Keratinocyte (primary cell): ENCODE data around the gene LRBA. TPM values are rescaled to one million over a fixed set of nuclear protein-coding genes. Genes with fewer than 3 reads are reported as not detected.

Experiments
- DNase-seq: peaks from one replicate; pipeline ENCODE4 v3.0.0-alpha.2; 2011; ENCODE audit warnings: low read depth, missing footprints, low spot score
- FAIRE-seq: peaks from 2 replicates; lab custom pipeline; 2011; peaks lifted over from hg19 to GRCh38; lab: Jason Lieb, UNC
- H2AFZ ChIP-seq: 2 replicates; pipeline ENCODE4 v1.6.0; 2012; ENCODE audit warnings: low read length, control low read depth, inconsistent platforms; ENCODE audit not compliant: control insufficient read depth
- H3K27ac ChIP-seq: 2 replicates; pipeline ENCODE4 v1.5.1; 2011; ENCODE audit warnings: low read length; ENCODE audit not compliant: control insufficient read depth, insufficient read depth
- H3K27me3 ChIP-seq: 3 replicates; pipeline ENCODE4 v1.6.0; 2011; ENCODE audit warnings: low read length; ENCODE audit not compliant: control insufficient read depth, insufficient read depth; ENCODE audit errors: extremely low read depth
- H3K36me3 ChIP-seq, 2 experiments: 2 replicates in 1 of 2; 3 replicates in 1 of 2; pipeline ENCODE4 v1.5.1; 2011; ENCODE audit warnings: low read length in 2 of 2, mild to moderate bottlenecking in 1 of 2; ENCODE audit not compliant: control insufficient read depth in 2 of 2, insufficient read depth in 2 of 2; ENCODE audit errors: extremely low read depth in 1 of 2
- H3K4me1 ChIP-seq: 3 replicates; pipeline ENCODE4 v1.5.1; 2011; ENCODE audit warnings: low read length; ENCODE audit not compliant: control insufficient read depth, insufficient read depth; ENCODE audit errors: extremely low read depth
- H3K4me2 ChIP-seq: 3 replicates; pipeline ENCODE4 v1.6.0; 2011; ENCODE audit warnings: low read depth, low read length; ENCODE audit not compliant: control insufficient read depth, insufficient read depth; ENCODE audit errors: extremely low read depth
- H3K4me3 ChIP-seq, 3 experiments: fragments of 200-600 bp in 1 of 3; sonication (generic) in 1 of 3; 2 replicates in 2 of 3; 3 replicates in 1 of 3; pipeline ENCODE4 v1.5.1; 2011 to 2016; ENCODE audit warnings: low read length in 3 of 3, mild to moderate bottlenecking in 3 of 3, control low read depth in 2 of 3, inconsistent platforms in 1 of 3, low read depth in 1 of 3, mixed read lengths in 1 of 3, mixed run types in 1 of 3, moderate library complexity in 1 of 3; ENCODE audit not compliant: control insufficient read depth in 2 of 3, insufficient read depth in 2 of 3; ENCODE audit errors: extremely low read depth in 1 of 3
- H3K79me2 ChIP-seq: 2 replicates; pipeline ENCODE4 v1.6.0; 2012; ENCODE audit warnings: low read length; ENCODE audit not compliant: control insufficient read depth, insufficient read depth
- H3K9ac ChIP-seq: 3 replicates; pipeline ENCODE4 v1.6.0; 2011; ENCODE audit warnings: low read length; ENCODE audit not compliant: control insufficient read depth, insufficient read depth; ENCODE audit errors: extremely low read depth
- H3K9me1 ChIP-seq: 3 replicates; pipeline ENCODE4 v1.6.0; 2011; ENCODE audit warnings: low read length; ENCODE audit not compliant: control insufficient read depth, insufficient read depth; ENCODE audit errors: extremely low read depth
- H3K9me3 ChIP-seq: 2 replicates; pipeline ENCODE4 v1.5.1; 2012; ENCODE audit warnings: low read depth, low read length; ENCODE audit not compliant: control insufficient read depth
- H4K20me1 ChIP-seq: 3 replicates; pipeline ENCODE4 v1.6.0; 2011; ENCODE audit warnings: low read length; ENCODE audit not compliant: control insufficient read depth, insufficient read depth; ENCODE audit errors: extremely low read depth
- EZH2 ChIP-seq: IDR thresholded peaks from one replicate; pipeline ENCODE4 v1.6.1; 2012; ENCODE audit warnings: inconsistent platforms, mild to moderate bottlenecking, low read length, moderate library complexity
- dilution Hi-C: fragments of 300-500 bp; cut with MboI; formaldehyde crosslinking; loops from one replicate; pipeline ENCODE4 v1.7.0; 2020; ENCODE audit warnings: low sequenced_read_pairs; ENCODE audit not compliant: extremely low pct_ligation_motif_present
- polyA plus RNA-seq, 5 experiments: library from polyadenylated mRNA; depleted of rRNA in 3 of 5; stranded (reverse) in 3 of 5; stranded (forward) in 1 of 5; unstranded in 1 of 5; fragments of >200 nt; gene quantifications; 1 replicate in 1 of 5; 2 replicates in 3 of 5; 3 replicates in 1 of 5; pipeline versions ENCODE4 v1.2.1 to v1.2.3, GENCODE V29; 2011 to 2012; ENCODE audit warnings: missing spikeins in 2 of 5, low read depth in 1 of 5, low replicate concordance in 1 of 5
- TF ChIP-seq, protein P1 (sequence below), 3 experiments: IDR thresholded peaks in 1 of 3; conservative IDR thresholded peaks in 1 of 3; optimal IDR thresholded peaks in 1 of 3; 2 replicates in 2 of 3; 3 replicates in 1 of 3; pipeline versions ENCODE3 to v1.5.1; 2011; ENCODE audit warnings: low read length in 3 of 3, mild to moderate bottlenecking in 3 of 3, moderate library complexity in 2 of 3, control low read depth in 1 of 3, inconsistent platforms in 1 of 3; ENCODE audit not compliant: insufficient read depth in 2 of 3; ENCODE audit errors: extremely low read depth in 1 of 3

The LRBA gene
- polyA plus RNA-seq, 1 donor (not counting 4 experiments of a cell fraction or from before 2014, with no cell fraction given): 35.6 TPM

DNA sequence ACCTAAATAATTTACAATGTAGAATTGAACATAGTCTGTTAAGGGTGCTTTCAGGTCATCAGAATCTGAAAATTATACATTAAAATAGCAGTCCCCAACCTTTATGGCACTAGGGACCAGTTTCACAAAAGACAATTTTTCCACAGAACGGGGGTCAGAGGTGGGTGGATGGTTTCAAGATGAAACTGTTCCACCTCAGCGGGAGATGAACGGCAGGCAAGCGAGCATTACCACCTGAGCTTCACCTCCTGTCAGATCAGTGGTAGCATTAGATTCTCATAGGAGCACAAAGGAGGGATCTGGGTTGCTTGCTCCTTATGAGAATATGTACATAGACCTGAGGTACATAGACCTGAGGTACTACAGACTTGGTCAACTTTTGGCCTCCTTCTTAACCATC is 29.0 kb downstream of the LRBA start:
- H3K79me2 ChIP-seq: peaks cover 53% of the 10 kb centered on the region
- no peaks in the 10 kb centered on the region for H3K4me1 ChIP-seq
- H2AFZ ChIP-seq: no peak overlapping the region
- no peak overlapping the region for H3K4me3 ChIP-seq
- H3K36me3 ChIP-seq: peaks cover 0 to 1% of the 10 kb centered on the region in 2 experiments
- TF ChIP-seq EZH2: no peak
- TF ChIP-seq, protein P1, sequence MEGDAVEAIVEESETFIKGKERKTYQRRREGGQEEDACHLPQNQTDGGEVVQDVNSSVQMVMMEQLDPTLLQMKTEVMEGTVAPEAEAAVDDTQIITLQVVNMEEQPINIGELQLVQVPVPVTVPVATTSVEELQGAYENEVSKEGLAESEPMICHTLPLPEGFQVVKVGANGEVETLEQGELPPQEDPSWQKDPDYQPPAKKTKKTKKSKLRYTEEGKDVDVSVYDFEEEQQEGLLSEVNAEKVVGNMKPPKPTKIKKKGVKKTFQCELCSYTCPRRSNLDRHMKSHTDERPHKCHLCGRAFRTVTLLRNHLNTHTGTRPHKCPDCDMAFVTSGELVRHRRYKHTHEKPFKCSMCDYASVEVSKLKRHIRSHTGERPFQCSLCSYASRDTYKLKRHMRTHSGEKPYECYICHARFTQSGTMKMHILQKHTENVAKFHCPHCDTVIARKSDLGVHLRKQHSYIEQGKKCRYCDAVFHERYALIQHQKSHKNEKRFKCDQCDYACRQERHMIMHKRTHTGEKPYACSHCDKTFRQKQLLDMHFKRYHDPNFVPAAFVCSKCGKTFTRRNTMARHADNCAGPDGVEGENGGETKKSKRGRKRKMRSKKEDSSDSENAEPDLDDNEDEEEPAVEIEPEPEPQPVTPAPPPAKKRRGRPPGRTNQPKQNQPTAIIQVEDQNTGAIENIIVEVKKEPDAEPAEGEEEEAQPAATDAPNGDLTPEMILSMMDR (optimal IDR thresholded peaks at IDR 0.05 in 1 of 3, IDR thresholded peaks at IDR 0.05 in 1 of 3, conservative IDR thresholded peaks at IDR 0.05 in 1 of 3; ENCODE audit: extremely low read depth in 1 of 3, insufficient read depth in 2 of 3, low read length in 3 of 3): no peak
- H3K27me3 ChIP-seq: no peaks in the 10 kb centered on the region
- H3K4me2 ChIP-seq: no peak overlapping the region
- H3K9ac ChIP-seq: no peak overlapping the region
- no peak for DNase-seq
- no peak overlapping the region for H3K27ac ChIP-seq
- no peaks in the 10 kb centered on the region for H3K9me3 ChIP-seq
- FAIRE-seq: no peak
- dilution Hi-C loops: no loop called here
- no peaks in the 10 kb centered on the region for H4K20me1 ChIP-seq
- no peaks in the 10 kb centered on the region for H3K9me1 ChIP-seq

DNA sequence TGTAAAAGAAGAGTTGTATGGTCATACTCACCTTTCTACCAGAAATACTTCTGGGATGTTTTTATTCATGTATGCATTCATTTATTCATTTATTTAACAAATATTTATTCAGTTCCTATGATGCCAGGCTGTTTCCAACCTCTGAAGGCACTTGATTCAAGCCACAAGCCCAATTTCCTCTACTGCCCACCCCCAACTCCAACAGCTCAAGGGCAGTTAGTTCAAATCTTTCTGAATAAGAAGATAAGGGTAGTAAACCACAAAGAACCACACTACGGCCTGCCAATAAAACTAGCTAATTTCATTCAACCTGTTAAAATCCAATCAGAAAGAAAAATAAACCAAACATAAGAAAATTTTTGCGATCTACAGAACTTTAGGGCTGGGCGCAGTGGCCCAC is 31.2 kb downstream of the LRBA start:
- H3K79me2 ChIP-seq: peaks cover 51% of the 10 kb centered on the region
- H3K27me3 ChIP-seq: no peaks in the 10 kb centered on the region
- H3K9me3 ChIP-seq: no peaks in the 10 kb centered on the region
- H3K9me1 ChIP-seq: no peaks in the 10 kb centered on the region
- H2AFZ ChIP-seq: no peak overlapping the region
- TF ChIP-seq, protein P1 (optimal IDR thresholded peaks at IDR 0.05 in 1 of 3, IDR thresholded peaks at IDR 0.05 in 1 of 3, conservative IDR thresholded peaks at IDR 0.05 in 1 of 3; ENCODE audit: extremely low read depth in 1 of 3, insufficient read depth in 2 of 3, low read length in 3 of 3): no peak
- no peak for TF ChIP-seq EZH2
- H3K36me3 ChIP-seq: no peaks in the 10 kb centered on the region
- FAIRE-seq: no peak
- no peak overlapping the region for H3K4me2 ChIP-seq
- DNase-seq: no peak
- H3K4me1 ChIP-seq: no peaks in the 10 kb centered on the region
- H3K27ac ChIP-seq: no peak overlapping the region
- no peaks in the 10 kb centered on the region for H4K20me1 ChIP-seq
- dilution Hi-C loops: no loop called here
- no peak overlapping the region for H3K4me3 ChIP-seq
- H3K9ac ChIP-seq: no peak overlapping the region
